Stimulated activated CD8-positive, alpha-beta memory T cell treated with anti-CD3 and anti-CD28 coated beads, Interleukin-12 subunit alpha, Interleukin-12 subunit beta, amount 100 ng/mL, for 24 hours (primary cell): Measurements from ENCODE around the gene CES4A.
"Not testable (repeated sequence)": the region's sequence is repeated elsewhere in the genome, so short reads cannot be mapped to it uniquely, and the experiment has no call there.

ENCODE experiments used
- DNase-seq: peaks from one replicate; pipeline ENCODE4 v3.0.0-alpha.2; 2020; ENCODE audit errors: extremely low read depth

Gene CES4A

DNA sequence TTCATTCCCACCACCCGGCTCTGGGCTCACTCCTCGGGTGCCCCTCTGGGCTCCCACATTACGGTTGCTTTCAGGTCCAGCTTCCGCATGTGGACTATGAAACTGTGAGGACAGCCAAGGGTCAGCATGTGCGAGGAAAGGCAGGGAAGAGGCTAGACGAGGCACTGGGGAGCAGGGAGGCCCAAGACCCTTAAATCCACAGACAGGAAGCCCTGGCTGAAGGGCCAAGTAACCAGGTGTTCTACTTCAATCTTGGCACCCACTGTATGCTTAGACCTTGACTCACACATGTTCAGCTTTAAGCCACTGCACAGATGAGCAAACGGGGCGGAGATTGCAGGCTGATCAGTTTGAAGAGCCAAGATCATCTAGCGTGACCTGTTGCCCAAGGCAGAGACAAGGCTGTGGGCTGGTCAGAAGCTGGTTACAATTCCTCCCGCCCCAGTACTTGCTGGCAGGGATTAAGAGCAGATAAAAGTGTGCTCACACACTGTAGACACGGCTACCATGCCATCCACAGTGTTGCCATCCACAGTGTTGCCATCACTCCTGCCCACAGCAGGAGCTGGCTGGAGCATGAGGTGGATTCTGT, at the start of gene CES4A:
Gene CES4A, plus strand, starts transcription at position 393 of the 592 bp plus-strand sequence. Its CDS starts 184 bp downstream, at position 577.
- DNase-seq: no peak

DNA sequence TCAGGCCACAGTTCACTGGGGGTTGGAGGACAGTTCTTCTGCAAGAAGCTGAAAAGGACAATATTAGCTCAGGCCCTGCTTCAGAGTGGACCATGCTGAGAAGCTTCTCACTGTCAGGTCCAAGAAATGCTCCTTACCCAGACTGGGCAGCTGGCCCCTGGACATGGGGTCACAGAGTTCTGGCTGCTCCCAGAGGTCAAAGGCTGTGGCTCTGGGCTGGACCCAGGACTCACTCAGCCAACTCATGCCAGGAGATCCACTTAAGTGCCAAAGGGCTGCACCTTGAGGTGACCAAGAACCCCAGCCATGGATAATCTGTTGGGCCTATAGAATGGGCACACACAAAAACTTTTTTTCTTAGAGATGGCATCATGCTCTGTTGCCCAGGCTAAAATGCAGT, 49.0 kb upstream of the CES4A start:
- no peak for DNase-seq

DNA sequence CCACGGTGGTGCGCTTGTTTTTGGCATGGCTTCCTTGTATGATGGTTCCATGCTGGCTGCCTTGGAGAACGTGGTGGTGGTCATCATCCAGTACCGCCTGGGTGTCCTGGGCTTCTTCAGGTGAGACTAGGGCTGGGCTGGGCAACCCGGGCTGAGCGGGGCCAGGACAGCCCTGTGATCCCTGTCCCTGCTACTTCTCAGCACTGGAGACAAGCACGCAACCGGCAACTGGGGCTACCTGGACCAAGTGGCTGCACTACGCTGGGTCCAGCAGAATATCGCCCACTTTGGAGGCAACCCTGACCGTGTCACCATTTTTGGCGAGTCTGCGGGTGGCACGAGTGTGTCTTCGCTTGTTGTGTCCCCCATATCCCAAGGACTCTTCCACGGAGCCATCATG, 48.2 kb upstream of the CES4A start:
- DNase-seq: no peak

DNA sequence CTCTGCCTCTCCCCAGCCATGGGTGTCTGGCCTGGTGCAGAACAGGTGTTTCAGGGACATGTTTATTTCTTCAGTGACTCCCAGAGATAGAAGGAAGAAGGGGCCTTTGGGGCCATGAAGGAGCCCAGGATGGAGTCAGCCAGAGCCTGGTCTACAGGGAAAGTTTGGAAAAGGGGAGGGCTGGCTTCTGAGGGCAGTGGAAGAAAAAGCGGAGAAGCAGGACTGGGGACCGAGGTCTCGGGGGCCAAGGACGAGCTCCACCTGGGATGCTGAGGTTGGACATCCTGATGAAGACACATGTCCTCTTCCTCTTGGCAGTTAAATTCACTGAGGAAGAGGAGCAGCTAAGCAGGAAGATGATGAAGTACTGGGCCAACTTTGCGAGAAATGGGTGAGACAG, 45.4 kb upstream of the CES4A start:
- DNase-seq: no peak

DNA sequence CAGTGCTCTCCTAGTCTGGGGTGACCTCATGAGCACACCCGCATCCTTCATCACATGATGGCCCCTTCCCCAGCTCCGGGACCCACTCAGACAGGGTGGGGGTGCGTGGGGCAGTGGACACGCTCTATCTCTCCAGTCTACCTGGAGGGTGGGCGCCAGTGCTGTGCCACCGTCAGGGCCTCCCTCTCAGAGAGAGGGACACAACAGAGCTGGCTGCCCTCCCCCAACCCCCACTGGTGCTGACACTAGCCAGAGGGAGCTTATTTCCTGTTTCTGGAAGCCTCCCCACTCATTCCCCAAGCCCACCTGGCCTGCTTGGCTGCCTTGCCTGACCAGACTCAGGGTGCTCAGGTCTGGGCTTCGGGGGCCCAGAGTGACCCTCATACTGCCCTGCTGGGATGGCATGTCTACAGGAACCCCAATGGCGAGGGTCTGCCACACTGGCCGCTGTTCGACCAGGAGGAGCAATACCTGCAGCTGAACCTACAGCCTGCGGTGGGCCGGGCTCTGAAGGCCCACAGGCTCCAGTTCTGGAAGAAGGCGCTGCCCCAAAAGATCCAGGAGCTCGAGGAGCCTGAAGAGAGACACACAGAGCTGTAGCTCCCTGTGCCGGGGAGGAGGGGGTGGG, 44.8 kb upstream of the CES4A start:
- no peak for DNase-seq

DNA sequence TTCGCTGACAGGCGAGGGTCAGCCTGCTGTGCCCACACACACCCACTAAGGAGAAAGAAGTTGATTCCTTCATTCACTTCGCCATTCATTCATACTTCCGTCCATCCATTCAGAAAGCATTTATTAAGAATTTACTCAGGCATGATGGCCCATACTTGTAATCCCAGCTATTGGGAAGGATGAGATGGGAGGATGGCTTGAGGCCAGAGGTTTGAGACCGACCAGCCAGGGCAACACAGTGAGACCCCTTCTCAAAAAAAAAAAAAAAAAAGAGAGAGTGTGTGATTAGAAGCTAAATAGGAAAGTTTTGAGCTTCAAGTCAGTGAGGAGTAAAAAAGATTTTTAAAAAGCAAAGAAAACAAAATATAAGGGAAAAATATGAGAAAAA, 44.3 kb upstream of the CES4A start:
- DNase-seq: no peak

DNA sequence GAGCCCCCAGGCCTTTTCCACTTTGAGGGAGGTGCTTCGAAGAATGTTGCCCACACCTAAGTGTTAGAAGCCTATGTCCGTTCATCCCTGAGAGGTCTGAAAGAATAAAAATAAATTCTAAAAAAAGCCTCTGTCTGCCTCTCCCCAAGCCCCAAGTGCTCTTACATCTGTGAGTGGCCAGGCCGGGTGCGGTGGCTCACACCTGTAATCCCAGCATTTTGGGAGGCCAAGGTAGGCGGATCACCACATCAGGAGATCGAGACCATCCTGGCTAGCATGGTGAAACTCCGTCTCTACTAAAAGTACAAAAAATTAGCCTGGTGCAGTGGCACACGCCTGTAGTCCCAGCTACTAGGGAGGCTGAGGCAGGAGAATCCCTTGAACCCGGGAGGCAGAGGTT, 43.4 kb upstream of the CES4A start:
- not testable (repeated sequence) for DNase-seq

DNA sequence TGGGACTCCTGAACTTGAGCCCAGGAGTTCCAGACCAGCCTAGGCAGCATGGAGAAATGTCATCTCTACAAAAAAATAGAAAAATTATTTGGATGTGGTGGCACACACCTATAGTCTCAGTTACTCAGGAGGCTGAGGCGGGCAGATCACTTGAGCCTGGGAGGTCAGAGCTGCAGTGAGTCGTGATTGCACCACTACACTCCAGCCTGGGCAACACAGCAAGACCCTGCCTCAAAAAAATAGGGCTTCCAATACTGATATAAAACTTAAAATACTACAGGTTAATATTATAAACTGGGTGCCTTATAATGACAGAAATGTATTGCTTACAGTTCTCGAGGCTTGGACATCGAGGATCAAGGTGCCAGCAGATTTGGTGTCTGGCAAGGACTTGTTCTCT, 42.5 kb upstream of the CES4A start:
- DNase-seq: no peak

DNA sequence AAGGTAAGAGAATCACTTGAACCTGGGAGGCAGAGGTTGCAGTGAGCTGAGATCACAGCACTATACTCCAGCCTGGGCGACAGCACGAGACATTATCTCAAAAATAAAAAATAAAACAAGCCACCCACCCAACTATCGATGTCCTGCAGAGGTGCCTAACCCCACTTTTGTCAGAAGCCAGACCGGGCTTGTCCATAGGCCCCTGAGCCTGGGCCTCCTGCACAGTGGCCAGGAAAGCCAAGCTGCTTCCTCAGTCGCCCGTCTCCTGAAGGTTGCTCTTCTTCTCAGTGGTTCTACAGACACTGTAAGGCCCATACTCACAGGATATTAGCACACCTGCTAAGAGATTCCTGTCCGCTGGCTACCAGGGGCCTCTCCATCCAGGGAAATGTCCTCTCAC, 41.8 kb upstream of the CES4A start:
- DNase-seq: no peak

DNA sequence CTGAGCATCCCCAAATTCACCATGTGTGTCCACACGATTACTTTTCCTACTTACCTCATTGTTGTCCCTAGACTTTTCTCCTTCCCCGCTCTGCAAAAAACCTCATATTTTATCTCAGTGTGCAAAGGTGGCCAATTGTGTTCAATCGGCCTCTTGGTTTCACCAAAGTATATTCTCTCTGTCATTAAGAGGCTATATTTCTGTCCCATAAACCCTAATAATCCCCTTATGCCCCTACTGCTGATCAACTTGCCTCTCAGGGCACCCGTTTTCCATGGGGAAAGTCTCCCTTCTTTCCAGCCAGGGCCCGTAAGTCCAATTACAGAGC, 41.5 kb upstream of the CES4A start:
- no peak for DNase-seq

DNA sequence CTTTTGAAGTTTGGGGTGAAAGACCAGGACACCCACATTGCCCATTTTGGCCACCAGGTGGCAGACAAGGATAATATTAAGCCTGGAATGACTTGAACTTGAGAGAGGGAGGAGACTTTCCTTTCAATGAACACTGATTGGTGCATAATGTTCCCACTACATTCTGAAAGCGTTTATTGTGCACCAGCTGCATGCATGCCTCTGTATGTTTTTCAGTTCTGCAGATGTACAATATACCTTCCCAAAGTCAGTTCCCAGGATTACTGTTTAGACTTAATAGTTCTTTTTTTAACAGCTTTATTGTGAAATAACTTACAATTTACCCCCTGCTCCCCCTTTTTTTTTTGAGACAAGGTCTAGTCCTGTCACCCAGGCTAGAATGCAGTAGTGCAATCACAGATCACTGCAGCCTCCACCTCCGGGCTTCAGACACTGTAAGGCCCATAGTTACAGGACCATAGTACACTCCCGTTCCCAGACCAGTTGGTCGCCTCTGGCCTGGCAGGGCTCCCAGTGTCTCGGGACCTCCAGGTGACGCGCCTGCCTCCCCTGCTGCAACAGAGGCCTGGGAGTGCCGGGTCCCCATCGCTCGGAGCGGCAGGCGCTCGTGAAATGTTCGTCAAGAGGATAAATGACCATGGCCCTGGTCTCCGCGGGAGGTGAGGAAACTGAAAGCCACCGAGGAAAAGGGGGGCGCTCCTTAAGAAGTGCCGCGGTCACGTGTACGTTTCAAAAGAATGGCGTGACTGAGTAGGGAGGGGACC, 40.9 kb upstream of the CES4A start:
- peak; percentile 52 for DNase-seq

DNA sequence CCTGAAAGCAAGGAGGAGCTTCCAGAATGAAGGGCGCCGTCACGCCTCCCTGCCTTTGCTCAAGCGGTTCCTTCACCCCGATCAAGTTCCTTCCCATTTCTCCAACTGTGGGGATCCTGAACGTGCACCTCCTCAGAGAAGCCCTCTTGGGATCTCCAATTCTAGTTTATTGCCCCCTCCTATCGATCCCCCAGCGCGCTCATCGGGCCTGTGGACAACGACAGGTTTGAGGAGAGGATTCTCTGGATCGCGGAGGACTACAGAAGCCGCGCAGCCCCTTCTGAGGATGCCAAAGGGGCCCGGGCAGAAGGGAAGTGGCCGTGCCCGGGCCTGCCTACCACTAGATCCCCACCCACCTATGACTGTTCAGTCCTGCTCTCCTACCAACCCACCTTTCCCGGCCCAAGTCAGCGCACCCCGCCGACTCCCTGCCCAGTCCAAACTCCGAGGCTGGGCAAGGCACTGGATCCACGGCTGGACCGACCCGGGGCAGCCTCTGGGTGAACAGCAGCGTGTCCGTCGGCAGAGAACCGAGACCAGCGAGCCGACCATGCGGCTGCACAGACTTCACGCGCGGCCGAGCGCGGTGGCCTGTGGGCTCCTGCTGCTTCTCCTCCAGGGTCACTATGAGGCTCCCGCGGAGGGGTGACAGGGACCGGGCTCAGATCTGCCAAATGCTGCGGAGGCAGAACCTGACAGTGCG, 40.1 kb upstream of the CES4A start:
- no peak for DNase-seq

DNA sequence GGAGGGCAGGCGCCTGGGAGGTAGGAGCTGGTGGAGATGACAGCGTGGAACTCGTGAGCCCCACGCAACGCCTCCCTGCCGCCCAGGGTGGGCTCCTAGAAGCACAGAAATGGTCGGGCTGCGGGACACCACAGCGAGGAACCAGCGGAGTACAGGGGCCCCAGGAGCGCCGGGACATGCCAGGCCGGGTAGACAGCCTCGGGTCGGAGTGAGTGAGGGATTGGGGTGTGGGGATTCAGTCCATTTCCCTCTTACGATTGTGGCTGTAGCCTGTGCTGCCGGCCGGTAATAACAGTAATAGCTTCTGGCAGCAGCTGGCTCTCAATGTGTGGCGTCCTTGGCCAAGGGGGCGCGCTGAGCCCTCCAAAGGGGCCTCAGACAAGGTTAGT, 39.6 kb upstream of the CES4A start:
- no peak for DNase-seq

DNA sequence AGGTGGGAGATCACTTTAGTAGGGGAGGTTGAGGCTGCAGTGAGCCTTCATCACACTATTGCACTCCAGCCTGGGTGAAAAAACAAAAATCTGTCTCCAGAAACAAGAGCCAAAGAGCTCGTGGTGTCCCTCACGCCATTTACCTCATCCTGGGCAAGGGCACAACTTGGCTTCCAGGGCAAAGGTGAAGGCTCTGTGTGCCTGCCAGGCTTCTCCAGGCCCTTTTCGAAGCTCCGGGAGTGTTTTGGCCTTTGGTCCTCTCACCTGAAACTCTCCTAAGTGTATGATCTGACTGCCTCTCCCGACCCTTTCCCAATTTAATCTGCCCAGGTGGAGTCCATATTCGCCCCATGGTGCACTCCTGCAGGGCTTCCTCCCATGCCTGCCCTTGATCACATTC, 38.9 kb upstream of the CES4A start:
- DNase-seq: no peak

DNA sequence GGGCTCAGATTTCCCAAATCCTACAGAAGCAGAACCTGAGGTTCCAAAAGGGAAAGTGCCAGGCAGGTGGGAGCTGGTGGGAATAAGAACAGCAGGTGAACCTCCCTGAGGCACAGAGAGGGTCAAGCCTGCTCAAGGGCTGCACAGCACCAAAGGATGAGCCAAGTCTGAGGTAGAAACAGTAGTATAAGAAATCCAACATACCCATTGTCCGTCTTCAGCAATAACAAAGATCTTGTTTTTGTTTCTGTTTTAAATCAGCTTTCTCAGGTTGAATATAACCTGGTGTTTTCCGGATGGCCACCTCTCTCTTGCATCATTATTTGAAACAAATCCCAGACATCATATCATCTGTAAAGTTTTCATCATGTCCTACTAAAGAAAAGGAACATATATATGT, 38.0 kb upstream of the CES4A start:
- DNase-seq: no peak

DNA sequence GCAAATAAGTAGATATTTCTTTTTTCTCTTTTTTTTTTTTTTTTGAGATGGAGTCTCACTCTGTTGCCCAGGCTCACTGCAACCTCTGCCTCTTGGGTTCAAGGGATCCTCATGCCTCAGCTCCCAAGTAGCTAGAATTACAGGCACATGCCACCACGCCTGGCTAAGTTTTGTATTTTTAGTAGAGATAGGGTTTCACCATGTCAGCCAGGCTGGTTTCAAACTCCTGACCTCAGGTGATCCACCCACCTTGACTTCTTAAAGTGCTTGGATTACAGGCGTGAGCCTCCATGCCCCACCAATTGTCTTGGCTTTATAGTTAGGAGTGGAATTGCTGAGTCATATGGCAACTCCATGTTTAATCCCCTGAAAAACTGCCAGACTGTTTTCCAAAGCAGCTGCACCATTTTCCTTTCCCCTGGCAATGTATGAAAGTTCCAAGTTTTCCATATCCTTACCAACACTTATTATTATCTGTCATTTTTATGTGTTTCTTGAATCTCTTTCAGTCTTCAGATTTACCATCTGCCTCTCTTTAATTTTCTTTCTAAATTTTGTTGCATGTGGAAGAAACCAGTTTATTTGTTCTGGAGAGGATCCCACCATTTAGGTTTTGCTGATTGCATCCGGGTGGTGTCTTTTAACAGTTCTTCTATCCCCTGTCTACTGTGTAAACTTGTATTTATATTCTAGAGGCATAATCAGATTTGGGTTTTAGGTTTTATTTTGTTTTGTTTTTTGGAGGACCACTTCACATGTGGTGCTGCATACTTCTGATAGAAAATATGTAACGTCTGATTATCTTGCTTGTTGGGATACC, 37.2 kb upstream of the CES4A start:
- no peak for DNase-seq

DNA sequence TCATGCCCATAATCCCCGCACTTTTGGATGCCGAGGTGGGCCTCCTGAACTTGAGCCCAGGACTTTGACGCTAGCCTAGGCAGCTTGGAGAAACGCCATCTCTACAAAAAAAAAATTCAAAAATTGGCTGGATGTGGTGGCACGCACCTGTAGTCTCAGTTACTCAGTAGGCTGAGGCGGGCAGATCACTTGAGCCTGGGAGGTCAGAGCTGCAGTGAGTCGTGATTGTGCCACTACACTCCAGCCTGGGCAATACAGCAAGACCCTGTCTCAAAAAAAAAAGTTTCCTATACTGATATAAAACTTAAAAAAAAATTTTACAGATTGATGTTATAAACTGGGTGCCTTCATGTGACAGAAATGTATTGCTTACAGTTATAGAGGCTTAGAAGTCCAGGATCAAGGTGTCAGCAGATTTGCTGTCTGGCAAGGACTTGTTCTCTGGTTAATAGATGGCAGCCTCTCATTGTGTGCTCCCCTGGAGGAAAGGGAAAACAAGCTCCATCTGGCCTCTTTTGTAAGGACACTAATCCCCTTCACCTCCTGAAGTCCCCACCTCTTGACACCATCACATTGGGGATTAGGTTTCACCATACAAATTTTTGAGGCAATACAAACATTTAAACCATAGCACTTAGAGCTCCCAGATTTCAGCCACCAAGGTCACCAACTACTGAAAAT, 35.8 kb upstream of the CES4A start:
- DNase-seq: no peak

DNA sequence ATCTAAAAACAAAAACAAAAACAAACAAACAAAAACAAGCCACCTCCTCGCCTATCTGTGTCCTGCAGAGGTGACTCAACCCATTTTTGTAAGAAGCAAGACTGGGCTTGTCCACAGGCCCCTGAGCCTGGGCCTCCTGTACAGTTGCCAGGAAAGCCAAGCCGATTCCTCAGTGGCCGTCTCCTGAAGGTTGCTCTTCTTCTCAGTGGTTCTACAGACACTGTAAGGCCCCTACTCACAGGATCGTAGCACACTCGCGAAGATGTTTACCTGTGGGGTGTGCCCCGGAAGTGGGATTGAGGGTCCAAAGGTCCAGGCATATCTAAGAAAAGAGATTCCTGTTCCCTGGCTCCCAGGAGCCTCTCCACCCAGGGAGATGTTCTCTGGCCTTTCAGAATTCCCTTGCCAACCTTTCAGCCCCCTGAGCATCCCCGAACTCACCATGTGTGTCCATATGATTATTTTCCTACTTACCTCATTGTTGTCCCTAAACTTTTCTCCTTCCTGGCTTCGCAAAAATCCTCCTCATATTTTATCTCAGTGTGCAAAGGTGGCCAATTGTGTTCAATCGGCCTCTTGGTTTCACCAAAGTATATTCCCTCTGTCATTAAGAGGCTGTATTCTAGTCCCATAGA, 34.8 kb upstream of the CES4A start:
- no peak for DNase-seq

DNA sequence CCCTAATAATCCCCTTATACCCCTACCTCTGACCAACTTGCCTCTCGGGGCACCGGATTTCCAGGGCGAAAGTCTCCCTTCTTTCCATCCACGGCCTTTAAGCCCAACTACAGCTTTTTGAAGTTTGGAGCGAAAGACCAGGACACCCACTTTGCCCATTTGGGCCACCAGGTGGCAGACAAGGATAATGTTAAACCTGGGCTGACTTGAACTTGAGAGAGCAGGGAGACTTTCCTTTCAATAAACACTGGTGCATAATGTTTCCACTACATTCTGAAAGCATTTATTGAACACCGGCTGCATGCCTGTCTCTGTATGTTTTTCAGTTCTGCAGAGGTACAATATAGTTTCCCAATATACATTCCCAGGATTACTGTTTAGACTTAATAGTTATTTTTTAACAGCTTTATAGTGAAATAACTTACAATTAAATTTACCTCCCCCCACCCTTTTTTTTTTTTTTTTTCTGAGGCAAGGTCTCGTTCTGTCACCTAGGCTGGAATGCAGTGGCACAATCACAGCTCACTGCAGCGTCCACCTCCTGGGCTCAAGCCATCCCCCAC, 34.2 kb upstream of the CES4A start:
- peak; percentile 34 for DNase-seq

DNA sequence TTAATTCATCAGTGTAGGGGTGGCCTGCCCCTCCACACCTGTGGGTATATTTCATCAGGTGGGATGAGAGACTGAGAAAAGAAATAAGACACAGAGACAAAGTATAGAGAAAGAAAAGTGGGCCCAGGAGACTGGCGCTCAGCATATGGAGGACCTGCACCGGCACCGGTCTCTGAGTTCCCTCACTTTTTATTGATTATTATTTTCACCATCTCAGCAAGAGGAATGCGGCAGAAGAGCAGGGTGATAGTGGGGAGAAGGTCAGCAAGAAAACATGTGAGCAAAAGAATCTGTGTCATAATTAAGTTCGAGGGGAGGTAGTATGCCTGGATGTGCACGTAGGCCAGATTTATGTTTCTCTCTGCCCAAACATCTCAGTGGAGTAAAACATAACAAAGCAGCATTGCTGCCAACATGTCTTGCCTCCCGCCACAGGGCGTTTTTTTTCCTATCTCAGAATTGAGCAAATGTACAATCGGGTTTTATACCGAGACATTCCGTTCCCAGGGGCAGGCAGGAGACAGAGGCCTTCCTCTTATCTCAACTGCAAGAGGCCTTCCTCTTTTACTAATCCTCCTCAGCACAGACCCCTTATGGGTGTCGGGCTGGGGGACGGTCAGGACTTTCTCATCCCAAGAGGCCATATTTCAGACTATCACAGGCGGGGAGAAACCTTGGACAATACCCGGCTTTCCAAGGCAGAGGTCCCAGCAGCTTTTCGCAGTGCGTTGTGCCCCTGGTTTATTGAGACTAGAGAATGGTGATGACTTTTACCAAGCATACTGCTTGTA, 32.8 kb upstream of the CES4A start:
- DNase-seq: not testable (repeated sequence)
